ENCODE results near the gene CD52. TPM values are rescaled to one million over a fixed set of nuclear protein-coding genes. Genes with fewer than 3 reads are reported as not detected.
"Not testable (repeated sequence)": the region's sequence is repeated elsewhere in the genome, so short reads cannot be mapped to it uniquely, and the experiment has no call there.

Gene CD52
- total RNA-seq, 1 donor from 2014 or later, result not detected

GRCh38 chr1:26297791-26298124 lies 20.0 kb upstream of the CD52 start:
- DNase-seq (ENCODE audit: low read depth, low spot score), result no peak

- no peak for DNase-seq (ENCODE audit: low read depth, low spot score)
Observed at GRCh38 chr1:26300578-26301275, 17.0 kb upstream of the CD52 start.

- no peak for DNase-seq (ENCODE audit: low read depth, low spot score)
Observed at GRCh38 chr1:26302733-26303405, 14.9 kb upstream of the CD52 start.

GRCh38 chr1:26305667-26306289 lies 12.0 kb upstream of the CD52 start:
- DNase-seq (ENCODE audit: low read depth, low spot score), result no peak

GRCh38 chr1:26306290-26307229 lies 11.2 kb upstream of the CD52 start, which contains the start of gene UBXN11:
TSS of gene UBXN11 (minus strand) at chr1:26306636. CDS start at chr1:26302883, 3,753 bp downstream.
- DNase-seq (ENCODE audit: low read depth, low spot score), result peak; percentile 57

GRCh38 chr1:26307363-26307781 lies 10.4 kb upstream of the CD52 start:
- no peak for DNase-seq (ENCODE audit: low read depth, low spot score)

- DNase-seq (ENCODE audit: low read depth, low spot score), result not testable (repeated sequence)
Observed at GRCh38 chr1:26307966-26308899, 9.5 kb upstream of the CD52 start.

- no peak for DNase-seq (ENCODE audit: low read depth, low spot score)
Observed at GRCh38 chr1:26314501-26314900, 3.3 kb upstream of the CD52 start.

- DNase-seq (ENCODE audit: low read depth, low spot score), result no peak
Observed at GRCh38 chr1:26315874-26316850, 1.6 kb upstream of the CD52 start.

GRCh38 chr1:26317146-26317545 lies 612 bp upstream of the CD52 start:
- no peak for DNase-seq (ENCODE audit: low read depth, low spot score)

- DNase-seq (ENCODE audit: low read depth, low spot score), result no peak
Observed at GRCh38 chr1:26318338-26319064, 743 bp downstream of the CD52 start.

GRCh38 chr1:26320896-26321295 lies 3.1 kb downstream of the CD52 start:
- no peak for DNase-seq (ENCODE audit: low read depth, low spot score)

GRCh38 chr1:26321315-26322041 lies 3.7 kb downstream of the CD52 start:
- DNase-seq (ENCODE audit: low read depth, low spot score), result peak; percentile 47

GRCh38 chr1:26322042-26322331 lies 4.2 kb downstream of the CD52 start:
- DNase-seq (ENCODE audit: low read depth, low spot score), result no peak

- DNase-seq (ENCODE audit: low read depth, low spot score), result no peak
Observed at GRCh38 chr1:26323382-26323781, 5.6 kb downstream of the CD52 start.

GRCh38 chr1:26324550-26324949 lies 6.8 kb downstream of the CD52 start:
- DNase-seq (ENCODE audit: low read depth, low spot score), result no peak

GRCh38 chr1:26327956-26328362 lies 10.2 kb downstream of the CD52 start:
- no peak for DNase-seq (ENCODE audit: low read depth, low spot score)

GRCh38 chr1:26328597-26328996 lies 10.8 kb downstream of the CD52 start:
- DNase-seq (ENCODE audit: low read depth, low spot score), result no peak

All from pulmonary artery endothelial cell (primary cell).